ENCODE results near the gene TARBP1. TPM values are rescaled to one million over a fixed set of nuclear protein-coding genes. Genes with fewer than 3 reads are reported as not detected.
A peak's percentile ranks its signal among the peaks of the same experiment; 100 is the strongest.

Gene TARBP1
- total RNA-seq, 2 donors from 2014 or later = 25.3 to 51.4 TPM

- no peaks in the 10 kb centered on the region for H3K9me3 Mint-ChIP-seq
- no peaks in the 10 kb centered on the region for H3K27me3 Mint-ChIP-seq
- peaks cover 8 to 9% of the 10 kb centered on the region in 2 donors for H3K4me1 Mint-ChIP-seq (ENCODE audit: low read depth in 2 of 2)
- ATAC-seq (no peak), DNase-seq (ENCODE audit: low spot score) (no peak)
- no peak overlapping the region for H3K27ac Mint-ChIP-seq
- H3K4me3 Mint-ChIP-seq = no peak overlapping the region
- peaks cover 14% of the 10 kb centered on the region for H3K36me3 Mint-ChIP-seq
Observed at GRCh38 chr1:234468580-234468979, 10.4 kb downstream of the TARBP1 start.

GRCh38 chr1:234467821-234468220 lies 11.2 kb downstream of the TARBP1 start:
- Mint-ChIP-seq H3K27me3 (no peaks in the 10 kb centered on the region), H3K9me3 (no peaks in the 10 kb centered on the region), H3K4me3 (no peak overlapping the region), H3K36me3 (peaks cover 14% of the 10 kb centered on the region), H3K27ac (no peak overlapping the region), H3K4me1 (ENCODE audit: low read depth in 2 of 2) (peaks cover under 1 to 2% of the 10 kb centered on the region in 2 donors)
- DNase-seq (ENCODE audit: low spot score) (no peak), ATAC-seq (no peak)

- H3K27me3 Mint-ChIP-seq = no peaks in the 10 kb centered on the region
- peaks cover 17% of the 10 kb centered on the region for H3K36me3 Mint-ChIP-seq
- no peak for ATAC-seq
- no peak for DNase-seq (ENCODE audit: low spot score)
- no peaks in the 10 kb centered on the region for H3K9me3 Mint-ChIP-seq
- H3K4me1 Mint-ChIP-seq (ENCODE audit: low read depth in 2 of 2) = no peaks in the 10 kb centered on the region
- no peak overlapping the region for H3K27ac Mint-ChIP-seq
- no peak overlapping the region for H3K4me3 Mint-ChIP-seq
Observed at GRCh38 chr1:234466945-234467344, 12.0 kb downstream of the TARBP1 start.

GRCh38 chr1:234463749-234464148 lies 15.2 kb downstream of the TARBP1 start:
- no peaks in the 10 kb centered on the region for H3K27me3 Mint-ChIP-seq
- ATAC-seq = no peak
- no peak for DNase-seq (ENCODE audit: low spot score)
- no peaks in the 10 kb centered on the region for H3K9me3 Mint-ChIP-seq
- no peaks in the 10 kb centered on the region for H3K4me1 Mint-ChIP-seq (ENCODE audit: low read depth in 2 of 2)
- H3K4me3 Mint-ChIP-seq = no peak overlapping the region
- H3K36me3 Mint-ChIP-seq = peaks cover 21% of the 10 kb centered on the region
- no peak overlapping the region for H3K27ac Mint-ChIP-seq

- Mint-ChIP-seq H3K9me3 (no peaks in the 10 kb centered on the region), H3K4me3 (no peak overlapping the region), H3K27ac (no peak overlapping the region), H3K36me3 (peaks cover 24% of the 10 kb centered on the region), H3K4me1 (ENCODE audit: low read depth in 2 of 2) (no peaks in the 10 kb centered on the region), H3K27me3 (no peaks in the 10 kb centered on the region)
- DNase-seq (ENCODE audit: low spot score) (no peak), ATAC-seq (no peak)
Observed at GRCh38 chr1:234460652-234461051, 18.3 kb downstream of the TARBP1 start.

GRCh38 chr1:234458352-234459017 lies 20.5 kb downstream of the TARBP1 start:
- Mint-ChIP-seq H3K36me3 (peaks cover 25% of the 10 kb centered on the region), H3K27ac (no peak overlapping the region), H3K9me3 (no peaks in the 10 kb centered on the region), H3K27me3 (no peaks in the 10 kb centered on the region), H3K4me1 (ENCODE audit: low read depth in 2 of 2) (no peaks in the 10 kb centered on the region), H3K4me3 (no peak overlapping the region)
- ATAC-seq = no peak
- DNase-seq (ENCODE audit: low spot score) = no peak

- Mint-ChIP-seq H3K27ac (no peak overlapping the region), H3K27me3 (no peaks in the 10 kb centered on the region), H3K4me1 (ENCODE audit: low read depth in 2 of 2) (no peaks in the 10 kb centered on the region), H3K36me3 (peaks cover 24% of the 10 kb centered on the region), H3K9me3 (no peaks in the 10 kb centered on the region), H3K4me3 (no peak overlapping the region)
- ATAC-seq = no peak
- no peak for DNase-seq (ENCODE audit: low spot score)
Observed at GRCh38 chr1:234454926-234455325, 24.1 kb downstream of the TARBP1 start.

- Mint-ChIP-seq H3K4me1 (ENCODE audit: low read depth in 2 of 2) (no peaks in the 10 kb centered on the region), H3K9me3 (no peaks in the 10 kb centered on the region), H3K27ac (no peak overlapping the region), H3K4me3 (no peak overlapping the region), H3K36me3 (peaks cover 33% of the 10 kb centered on the region), H3K27me3 (no peaks in the 10 kb centered on the region)
- DNase-seq (ENCODE audit: low spot score) (no peak), ATAC-seq (no peak)
Observed at GRCh38 chr1:234452406-234452965, 26.5 kb downstream of the TARBP1 start.

- Mint-ChIP-seq H3K27ac (no peak overlapping the region), H3K4me3 (no peak overlapping the region), H3K36me3 (peaks cover 39% of the 10 kb centered on the region), H3K27me3 (no peaks in the 10 kb centered on the region), H3K9me3 (peaks cover 2% of the 10 kb centered on the region), H3K4me1 (ENCODE audit: low read depth in 2 of 2) (peaks cover 0 to 5% of the 10 kb centered on the region in 2 donors)
- ATAC-seq (no peak), DNase-seq (ENCODE audit: low spot score) (no peak)
Observed at GRCh38 chr1:234440348-234440747, 38.6 kb downstream of the TARBP1 start.

- no peak for ATAC-seq
- Mint-ChIP-seq H3K4me3 (no peak overlapping the region), H3K4me1 (ENCODE audit: low read depth in 2 of 2) (peaks cover 4 to 7% of the 10 kb centered on the region in 2 donors), H3K36me3 (peaks cover 37% of the 10 kb centered on the region), H3K9me3 (peaks cover 2% of the 10 kb centered on the region), H3K27ac (no peak overlapping the region), H3K27me3 (no peaks in the 10 kb centered on the region)
- DNase-seq (ENCODE audit: low spot score) = no peak
Observed at GRCh38 chr1:234438579-234438978, 40.4 kb downstream of the TARBP1 start.

GRCh38 chr1:234437423-234438171 lies 41.4 kb downstream of the TARBP1 start:
- DNase-seq (ENCODE audit: low spot score) (no peak), ATAC-seq (no peak)
- Mint-ChIP-seq H3K4me1 (ENCODE audit: low read depth in 2 of 2) (peaks cover 4 to 5% of the 10 kb centered on the region in 2 donors), H3K9me3 (peaks cover 2% of the 10 kb centered on the region), H3K27me3 (no peaks in the 10 kb centered on the region), H3K36me3 (peaks cover 33% of the 10 kb centered on the region), H3K4me3 (no peak overlapping the region), H3K27ac (peak overlapping the region in 1 of 2 donors; percentile 8)

GRCh38 chr1:234435620-234436019 lies 43.4 kb downstream of the TARBP1 start:
- no peak overlapping the region for H3K4me3 Mint-ChIP-seq
- no peak overlapping the region for H3K27ac Mint-ChIP-seq
- H3K27me3 Mint-ChIP-seq = no peaks in the 10 kb centered on the region
- H3K36me3 Mint-ChIP-seq = peaks cover 35% of the 10 kb centered on the region
- H3K9me3 Mint-ChIP-seq = peaks cover 2% of the 10 kb centered on the region
- ATAC-seq (no peak), DNase-seq (ENCODE audit: low spot score) (no peak)
- H3K4me1 Mint-ChIP-seq (ENCODE audit: low read depth in 2 of 2) = peaks cover 4 to 5% of the 10 kb centered on the region in 2 donors

- ATAC-seq = no peak
- H3K36me3 Mint-ChIP-seq = peaks cover 26% of the 10 kb centered on the region
- no peak overlapping the region for H3K4me3 Mint-ChIP-seq
- H3K9me3 Mint-ChIP-seq = no peaks in the 10 kb centered on the region
- H3K4me1 Mint-ChIP-seq (ENCODE audit: low read depth in 2 of 2) = peaks cover 4 to 5% of the 10 kb centered on the region in 2 donors
- DNase-seq (ENCODE audit: low spot score) = no peak
- no peak overlapping the region for H3K27ac Mint-ChIP-seq
- H3K27me3 Mint-ChIP-seq = no peaks in the 10 kb centered on the region
Observed at GRCh38 chr1:234434706-234435105, 44.3 kb downstream of the TARBP1 start.

- Mint-ChIP-seq H3K4me3 (no peak overlapping the region), H3K27me3 (no peaks in the 10 kb centered on the region), H3K4me1 (ENCODE audit: low read depth in 2 of 2) (peaks cover 4 to 5% of the 10 kb centered on the region in 2 donors), H3K36me3 (peaks cover 16% of the 10 kb centered on the region), H3K9me3 (no peaks in the 10 kb centered on the region), H3K27ac (no peak overlapping the region)
- ATAC-seq (no peak), DNase-seq (ENCODE audit: low spot score) (no peak)
Observed at GRCh38 chr1:234433563-234434285, 45.3 kb downstream of the TARBP1 start.

All from natural killer cell treated with Interleukin-12 subunit alpha and Interleukin-12 subunit beta and Interleukin-15 and Interleukin-18, amount 100 ng/mL, for 72 hours (primary cell).